Heart left ventricle (tissue), 16 donors: ENCODE results near the gene WWC1. TPM values are rescaled to one million over a fixed set of nuclear protein-coding genes. Genes with fewer than 3 reads are reported as not detected.

Experiments
- ATAC-seq, 4 donors: fragments of 200-7000 bp; cut with Tn5 transposase; one replicate each; pipeline ENCODE4 v1.9.1; 2020 to 2022; ENCODE audit warnings: moderate library complexity in 4 of 4, mild to moderate bottlenecking in 3 of 4, moderate number of reproducible peaks in 1 of 4
- DNase-seq, 5 donors: peaks; one replicate each; pipeline ENCODE4 v3.0.0-alpha.2; 2020
- H3K27ac ChIP-seq, 12 donors: fragments of 200-600 bp; sonication (generic) in 4 of 12; one replicate each; pipeline versions ENCODE4 v1.5.0 to v1.8.0; 2016 to 2022; ENCODE audit warnings: mild to moderate bottlenecking in 2 of 12
- H3K27me3 ChIP-seq, 9 donors: fragments of 200-600 bp; sonication (generic) in 2 of 9; one replicate each; pipeline versions ENCODE4 v1.5.1 to v1.8.0; 2016 to 2022; ENCODE audit warnings: mild to moderate bottlenecking in 3 of 9
- H3K36me3 ChIP-seq, 9 donors: fragments of 200-600 bp; sonication (generic) in 2 of 9; one replicate each; pipeline versions ENCODE4 v1.5.0 to v1.8.0; 2018 to 2022; ENCODE audit warnings: mild to moderate bottlenecking in 2 of 9
- H3K4me1 ChIP-seq, 12 donors: fragments of 200-600 bp; sonication (generic) in 4 of 12; one replicate each; pipeline versions ENCODE4 v1.5.0 to v1.8.0; 2016 to 2022; ENCODE audit warnings: mild to moderate bottlenecking in 3 of 12
- H3K4me3 ChIP-seq, 12 donors: fragments of 200-600 bp; sonication (generic) in 4 of 12; one replicate each; pipeline versions ENCODE4 v1.5.0 to v1.8.0; 2017 to 2022; ENCODE audit warnings: mild to moderate bottlenecking in 9 of 12, moderate library complexity in 4 of 12
- H3K9me3 ChIP-seq, 12 donors: fragments of 200-600 bp; sonication (generic) in 4 of 12; one replicate each; pipeline versions ENCODE4 v1.5.0 to v1.8.0; 2016 to 2022; ENCODE audit warnings: mild to moderate bottlenecking in 1 of 12
- POLR2A ChIP-seq, 2 donors: fragments of 450-650 bp; IDR thresholded peaks; one replicate each; pipeline ENCODE4 v1.6.1; 2017; ENCODE audit warnings: antibody characterized with exemption in 2 of 2, mild to moderate bottlenecking in 2 of 2, moderate library complexity in 2 of 2
- WGBS, 4 donors: extraction: QIAGEN DNeasy Blood & Tissue Kit in 2 of 4; methylation state at CpG; one replicate each; pipeline versions ENCODE4 v1.1.5 to v1.1.7; 2013 to 2018; 5-methylcytosine and 5-hydroxymethylcytosine counted together
- intact Hi-C, 10 donors: fragments of 100-400 bp; cut with DNase I; formaldehyde crosslinking; loops; one replicate each; pipeline versions ENCODE4 v1.11.1 to v1.14.2; 2022
- polyA plus RNA-seq, 2 donors: library from polyadenylated mRNA; stranded (reverse); fragments of 200-250 nt; gene quantifications; one replicate each; pipeline ENCODE4 v1.2.3, GENCODE V29; 2013
- total RNA-seq, 9 donors: library from RNA; depleted of rRNA in 2 of 9; stranded (reverse); fragments of >200 nt in 2 of 9; fragmentation: NEBNext Ultra II Directional in 3 of 9; extraction: Animal tissue kit (Norgen Biotek cat#: 25700) in 3 of 9; gene quantifications; one replicate each; pipeline versions ENCODE4 v1.1.0 to v1.2.4, GENCODE V29; 2016 to 2023
- TF ChIP-seq, protein P1 (sequence below), 12 donors: fragments of 200-600 bp; sonication (generic) in 4 of 12; IDR thresholded peaks; one replicate each; pipeline versions ENCODE4 v1.5.0 to v1.8.0; 2018 to 2022; ENCODE audit warnings: antibody characterized with exemption in 12 of 12, mild to moderate bottlenecking in 5 of 12
- donor health status: ischemic (EF 13 %, LVEDD 7.1; RV severe dilation, severe dysfunction).
- donor health status: healthy with polysubstance abuse.
- donor health status: DM: no; HTN: yes; CAD: no.
- donor health status: DM: no; HTN: no; CAD: no.
- donor health status: ischemic (EF 25% LVEDD 6.9; RV normal size, moderate dysfunction).
- donor health status: ischemic (EF 25% LVEDD 5.7; RV mildly dilated, moderate dysfunction).
- donor health status: healthy.
- donor health status: DM: yes; HTN: yes; CAD: no.
- donor health status: ischemic (EF 35%, LVEDD 5.7; RV mildly dilated, moderate dysfunction).
- donor health status: nonischemic (EF 11% LVEDD 7.7; RV severe dilation, severe dysfunction).
- donor health status: DM: yes; HTN: yes; CAD: no.
- donor health status: PGD.
- donor health status: ischemic (EF 29% LVEDD 5.4; RV normal size, mild dysfunction).
- donor health status: nonischemic (EF 23%, LVEDD 6.1; RV moderate dilation, normal function).

WWC1 gene
- total and polyA plus RNA-seq, 11 donors: 0.23 to 21.5 (median 1.7) TPM

DNA sequence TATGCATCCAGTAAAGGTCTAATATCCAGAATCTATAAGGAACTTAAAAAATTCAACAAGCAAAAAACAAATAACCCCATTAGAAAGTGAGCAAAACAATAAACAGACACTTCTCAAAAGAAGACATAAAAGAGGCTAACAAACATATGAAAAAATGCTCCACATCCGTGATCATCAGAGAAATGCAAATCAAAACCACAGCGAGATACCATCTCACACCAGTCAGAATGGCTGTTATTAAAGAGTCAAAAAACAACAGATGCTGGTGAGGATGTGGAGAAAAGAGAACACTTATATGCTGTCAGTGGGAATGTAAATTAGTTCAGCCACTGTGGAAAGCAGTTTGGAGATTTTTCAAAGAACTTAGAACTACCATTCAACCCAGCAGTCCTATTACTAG lies 86.1 kb downstream of the WWC1 start:
- H3K9me3 ChIP-seq: no peaks in the 10 kb centered on the region
- 86 to 92% (median 88%) methylated on average over 2 of the region's 2 CpGs for WGBS, 4 donors
- no peaks in the 10 kb centered on the region for H3K36me3 ChIP-seq
- H3K4me3 ChIP-seq: no peak overlapping the region
- intact Hi-C loops: no loop called here
- H3K27ac ChIP-seq: no peak overlapping the region
- ATAC-seq: no peak
- H3K4me1 ChIP-seq: no peaks in the 10 kb centered on the region
- H3K27me3 ChIP-seq: no peaks in the 10 kb centered on the region
- no peak for TF ChIP-seq POLR2A (IDR thresholded peaks at IDR 0.05)
- TF ChIP-seq, protein P1, sequence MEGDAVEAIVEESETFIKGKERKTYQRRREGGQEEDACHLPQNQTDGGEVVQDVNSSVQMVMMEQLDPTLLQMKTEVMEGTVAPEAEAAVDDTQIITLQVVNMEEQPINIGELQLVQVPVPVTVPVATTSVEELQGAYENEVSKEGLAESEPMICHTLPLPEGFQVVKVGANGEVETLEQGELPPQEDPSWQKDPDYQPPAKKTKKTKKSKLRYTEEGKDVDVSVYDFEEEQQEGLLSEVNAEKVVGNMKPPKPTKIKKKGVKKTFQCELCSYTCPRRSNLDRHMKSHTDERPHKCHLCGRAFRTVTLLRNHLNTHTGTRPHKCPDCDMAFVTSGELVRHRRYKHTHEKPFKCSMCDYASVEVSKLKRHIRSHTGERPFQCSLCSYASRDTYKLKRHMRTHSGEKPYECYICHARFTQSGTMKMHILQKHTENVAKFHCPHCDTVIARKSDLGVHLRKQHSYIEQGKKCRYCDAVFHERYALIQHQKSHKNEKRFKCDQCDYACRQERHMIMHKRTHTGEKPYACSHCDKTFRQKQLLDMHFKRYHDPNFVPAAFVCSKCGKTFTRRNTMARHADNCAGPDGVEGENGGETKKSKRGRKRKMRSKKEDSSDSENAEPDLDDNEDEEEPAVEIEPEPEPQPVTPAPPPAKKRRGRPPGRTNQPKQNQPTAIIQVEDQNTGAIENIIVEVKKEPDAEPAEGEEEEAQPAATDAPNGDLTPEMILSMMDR (IDR thresholded peaks at IDR 0.05): no peak
- no peak for DNase-seq

DNA sequence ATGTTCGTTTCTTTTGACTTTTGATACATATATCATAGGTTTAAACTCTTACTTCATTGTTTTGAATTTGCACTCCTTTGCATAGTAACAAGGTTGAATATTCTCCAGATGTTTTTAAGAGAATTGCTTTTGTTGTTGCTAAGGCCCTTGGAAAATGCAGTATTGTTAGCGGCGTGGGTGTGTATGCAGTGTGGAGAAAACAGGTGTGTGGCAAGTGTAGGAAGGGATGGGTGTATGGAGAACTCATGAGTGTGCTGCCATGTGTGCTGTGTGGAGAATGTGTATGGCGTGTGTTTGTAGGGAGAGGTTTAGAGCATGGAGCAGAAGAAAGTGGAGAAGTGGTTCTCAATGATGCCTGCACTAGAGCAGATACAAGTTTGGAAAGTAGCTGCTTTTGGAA lies 87.3 kb downstream of the WWC1 start:
- no peaks in the 10 kb centered on the region for H3K9me3 ChIP-seq
- TF ChIP-seq POLR2A (IDR thresholded peaks at IDR 0.05): no peak
- TF ChIP-seq, protein P1 (IDR thresholded peaks at IDR 0.05): no peak
- 86 to 95% (median 90%) methylated on average over 4 of the region's 4 CpGs for WGBS, 4 donors

DNA sequence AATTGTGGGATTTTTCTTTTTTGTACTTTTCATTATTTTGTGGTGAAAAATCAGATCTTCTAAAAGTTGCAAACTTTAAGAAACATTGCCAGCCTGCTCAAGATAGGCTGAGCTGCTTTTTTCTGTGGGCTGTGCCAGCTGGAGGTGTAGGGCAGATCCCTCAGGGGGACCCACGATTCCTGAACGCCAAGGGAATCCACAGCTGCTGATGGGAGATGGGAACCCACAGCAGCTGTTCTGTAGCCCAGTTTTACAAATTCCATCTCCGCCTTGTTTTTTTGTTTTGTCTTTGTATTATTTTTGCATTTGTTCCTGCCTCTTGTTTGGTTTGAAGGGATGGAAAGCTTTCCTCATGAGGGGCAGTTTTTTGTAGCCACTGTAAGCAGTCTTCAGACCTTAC lies 91.0 kb downstream of the WWC1 start:
- no peaks in the 10 kb centered on the region for H3K36me3 ChIP-seq
- no peak for TF ChIP-seq POLR2A (IDR thresholded peaks at IDR 0.05)
- TF ChIP-seq, protein P1 (IDR thresholded peaks at IDR 0.05): no peak
- intact Hi-C loops: no loop called here
- DNase-seq (no peak), ATAC-seq (no peak)
- 36 to 69% (median 55%) methylated on average over 3 of the region's 3 CpGs for WGBS, 4 donors
- no peak overlapping the region for H3K4me3 ChIP-seq
- no peaks in the 10 kb centered on the region for H3K4me1 ChIP-seq
- H3K9me3 ChIP-seq: peaks cover 0 to 17% (median 1%) of the 10 kb centered on the region in 12 donors
- H3K27ac ChIP-seq: no peak overlapping the region
- no peaks in the 10 kb centered on the region for H3K27me3 ChIP-seq

More for the DNA sequence above, 87.3 kb downstream of the WWC1 start:
- H3K4me1 ChIP-seq: no peaks in the 10 kb centered on the region
- ATAC-seq (no peak), DNase-seq (no peak)
- no peak overlapping the region for H3K27ac ChIP-seq
- no peak overlapping the region for H3K4me3 ChIP-seq
- H3K27me3 ChIP-seq: no peaks in the 10 kb centered on the region
- no peaks in the 10 kb centered on the region for H3K36me3 ChIP-seq
- intact Hi-C loops: no loop called here

DNA sequence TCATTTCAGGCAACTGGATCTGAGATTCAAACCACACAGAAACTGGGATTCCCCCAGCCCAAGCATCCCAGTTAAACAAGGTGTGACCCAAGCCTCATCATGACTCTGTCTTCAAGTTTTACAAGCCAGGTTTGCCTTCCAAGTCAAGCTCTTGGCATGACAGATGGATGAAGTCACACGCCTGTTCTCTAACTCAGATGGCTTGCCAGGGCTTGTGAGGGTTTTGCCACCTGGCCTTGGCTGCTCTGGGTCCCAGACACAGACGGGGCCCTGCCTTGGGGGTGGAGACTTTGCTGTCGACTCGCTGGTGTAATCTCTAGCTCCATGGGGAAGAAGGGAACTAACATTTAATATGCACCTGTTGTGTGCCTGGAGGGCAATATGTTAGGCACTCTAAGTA lies 99.0 kb downstream of the WWC1 start:
- Histone ChIP-seq H3K4me1 (no peaks in the 10 kb centered on the region), H3K27ac (no peak overlapping the region), H3K27me3 (peaks cover 0 to 3% (median 0%) of the 10 kb centered on the region in 9 donors), H3K4me3 (no peak overlapping the region), H3K36me3 (no peaks in the 10 kb centered on the region), H3K9me3 (peaks cover 0 to 18% (median 0%) of the 10 kb centered on the region in 12 donors)
- intact Hi-C loops: no loop called here
- DNase-seq (no peak), ATAC-seq (no peak)
- WGBS, 4 donors: 79 to 91% (median 84%) methylated on average over 1 to 4 of the region's 4 CpGs
- TF ChIP-seq POLR2A (IDR thresholded peaks at IDR 0.05): no peak
- TF ChIP-seq, protein P1 (IDR thresholded peaks at IDR 0.05): no peak
